RWPE1 (cell line): ENCODE results near the gene MDH2.

ENCODE experiments used
- CTCF ChIA-PET: fragments of 350-600 bp; sonication (Branson Sonifier 250); formaldehyde crosslinking; extraction: SDS; loops from one replicate; lab custom pipeline; 2021; lab: Yijun Ruan, JAX
- POLR2A ChIA-PET: fragments of 400-600 bp; formaldehyde crosslinking; extraction: SDS; loops from one replicate; lab custom pipeline; 2020; ENCODE audit warnings: antibody characterized with exemption; ENCODE audit not compliant: low non-redundant PET; lab: Yijun Ruan, JAX
- DNase-seq: peaks from one replicate; pipeline ENCODE4 v3.0.0; 2012; ENCODE audit warnings: low spot score
- H3K27ac ChIP-seq: fragments of 450-650 bp; 2 replicates; pipeline ENCODE4 v1.5.1; 2017
- TF ChIP-seq, protein P1 (sequence below): fragments of 450-650 bp; conservative IDR thresholded peaks from 2 replicates; pipeline ENCODE4 v1.5.1; 2017; ENCODE audit warnings: low read depth, mild to moderate bottlenecking

Gene MDH2

DNA sequence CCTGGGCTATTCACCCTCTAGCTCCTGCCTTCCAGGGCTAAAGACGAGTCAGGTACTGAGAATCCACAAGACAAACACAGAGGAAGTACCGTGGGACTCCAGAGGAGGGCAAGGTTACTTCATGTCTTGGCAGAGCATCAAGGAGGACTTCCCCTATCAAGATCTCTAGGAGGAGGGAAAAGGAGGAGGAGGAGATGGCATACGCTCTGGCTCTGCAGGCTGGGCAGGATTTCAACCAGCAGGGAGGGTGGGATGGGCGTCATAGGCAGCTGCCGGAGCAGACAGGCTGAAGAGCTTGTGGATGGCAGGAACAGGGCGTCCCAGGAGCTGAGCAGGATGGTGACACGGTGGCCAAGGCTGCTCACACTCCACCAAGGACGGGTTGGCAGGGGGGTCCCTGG, 21.3 kb downstream of the MDH2 start:
- peak overlapping the region; percentile 64 for H3K27ac ChIP-seq
- ChIA-PET POLR2A (no interaction called here), CTCF (interaction anchor here (0.5 to 1.2 kb wide), 6 partner anchors 14 to 61 kb away, joined by 3 to 6 read pairs (median 4); no protein-coding TSS in a partner anchor)
- peak; percentile 87 for DNase-seq
- TF ChIP-seq, protein P1, sequence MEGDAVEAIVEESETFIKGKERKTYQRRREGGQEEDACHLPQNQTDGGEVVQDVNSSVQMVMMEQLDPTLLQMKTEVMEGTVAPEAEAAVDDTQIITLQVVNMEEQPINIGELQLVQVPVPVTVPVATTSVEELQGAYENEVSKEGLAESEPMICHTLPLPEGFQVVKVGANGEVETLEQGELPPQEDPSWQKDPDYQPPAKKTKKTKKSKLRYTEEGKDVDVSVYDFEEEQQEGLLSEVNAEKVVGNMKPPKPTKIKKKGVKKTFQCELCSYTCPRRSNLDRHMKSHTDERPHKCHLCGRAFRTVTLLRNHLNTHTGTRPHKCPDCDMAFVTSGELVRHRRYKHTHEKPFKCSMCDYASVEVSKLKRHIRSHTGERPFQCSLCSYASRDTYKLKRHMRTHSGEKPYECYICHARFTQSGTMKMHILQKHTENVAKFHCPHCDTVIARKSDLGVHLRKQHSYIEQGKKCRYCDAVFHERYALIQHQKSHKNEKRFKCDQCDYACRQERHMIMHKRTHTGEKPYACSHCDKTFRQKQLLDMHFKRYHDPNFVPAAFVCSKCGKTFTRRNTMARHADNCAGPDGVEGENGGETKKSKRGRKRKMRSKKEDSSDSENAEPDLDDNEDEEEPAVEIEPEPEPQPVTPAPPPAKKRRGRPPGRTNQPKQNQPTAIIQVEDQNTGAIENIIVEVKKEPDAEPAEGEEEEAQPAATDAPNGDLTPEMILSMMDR, result peak; percentile 61

DNA sequence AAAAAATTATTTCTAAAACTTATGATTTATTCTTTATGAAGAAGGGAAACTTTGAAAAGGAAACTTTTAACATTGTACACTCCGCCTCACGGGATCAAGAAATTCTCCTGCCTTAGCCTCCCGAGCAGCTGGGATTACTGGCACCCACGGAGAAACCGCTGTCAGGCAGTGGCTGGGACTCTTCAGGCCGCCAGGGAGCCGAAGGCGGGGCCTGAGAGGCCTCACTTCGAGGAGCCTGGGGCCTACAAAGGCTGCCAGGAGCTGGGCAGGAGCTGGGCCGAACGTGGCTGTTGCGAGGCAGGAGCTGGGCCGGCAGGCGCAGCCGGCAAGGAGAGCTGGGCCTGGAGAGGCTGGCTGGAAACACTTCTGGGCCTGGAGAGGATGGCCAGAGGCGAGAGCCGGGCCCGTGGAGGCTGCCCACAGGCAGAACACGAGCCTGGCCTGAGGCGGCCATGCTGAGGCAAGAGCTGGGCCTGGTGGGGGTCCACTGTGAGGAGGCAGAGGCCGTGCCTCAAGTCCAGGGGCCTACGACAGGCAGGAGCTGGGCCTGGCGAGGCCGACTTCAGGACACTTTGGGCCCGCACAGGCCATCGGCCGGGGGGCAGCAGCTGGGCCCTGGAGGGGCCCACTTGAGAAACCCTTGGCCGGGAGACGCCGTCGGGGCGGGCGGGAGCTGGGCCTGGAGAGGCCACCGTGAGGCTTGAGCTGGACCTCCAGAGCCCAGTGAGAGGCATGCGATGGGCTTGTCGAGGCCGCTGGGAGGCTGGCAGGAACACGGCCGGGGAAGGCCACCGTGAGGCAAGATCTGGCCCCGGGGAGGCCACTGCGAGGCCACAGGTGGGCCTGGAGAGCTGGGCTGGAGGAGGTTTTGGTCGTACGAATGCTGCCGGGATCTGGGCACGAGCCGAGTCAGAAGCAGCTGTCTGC, 23.7 kb downstream of the MDH2 start:
- H3K27ac ChIP-seq, result no peak overlapping the region
- no peak for DNase-seq
- CTCF ChIA-PET, result interaction anchor here (0.6 to 0.8 kb wide), 2 partner anchors 40 to 217 kb away, joined by 3 to 4 read pairs; no protein-coding TSS in a partner anchor
- TF ChIP-seq, protein P1, result no peak
- POLR2A ChIA-PET, result no interaction called here

DNA sequence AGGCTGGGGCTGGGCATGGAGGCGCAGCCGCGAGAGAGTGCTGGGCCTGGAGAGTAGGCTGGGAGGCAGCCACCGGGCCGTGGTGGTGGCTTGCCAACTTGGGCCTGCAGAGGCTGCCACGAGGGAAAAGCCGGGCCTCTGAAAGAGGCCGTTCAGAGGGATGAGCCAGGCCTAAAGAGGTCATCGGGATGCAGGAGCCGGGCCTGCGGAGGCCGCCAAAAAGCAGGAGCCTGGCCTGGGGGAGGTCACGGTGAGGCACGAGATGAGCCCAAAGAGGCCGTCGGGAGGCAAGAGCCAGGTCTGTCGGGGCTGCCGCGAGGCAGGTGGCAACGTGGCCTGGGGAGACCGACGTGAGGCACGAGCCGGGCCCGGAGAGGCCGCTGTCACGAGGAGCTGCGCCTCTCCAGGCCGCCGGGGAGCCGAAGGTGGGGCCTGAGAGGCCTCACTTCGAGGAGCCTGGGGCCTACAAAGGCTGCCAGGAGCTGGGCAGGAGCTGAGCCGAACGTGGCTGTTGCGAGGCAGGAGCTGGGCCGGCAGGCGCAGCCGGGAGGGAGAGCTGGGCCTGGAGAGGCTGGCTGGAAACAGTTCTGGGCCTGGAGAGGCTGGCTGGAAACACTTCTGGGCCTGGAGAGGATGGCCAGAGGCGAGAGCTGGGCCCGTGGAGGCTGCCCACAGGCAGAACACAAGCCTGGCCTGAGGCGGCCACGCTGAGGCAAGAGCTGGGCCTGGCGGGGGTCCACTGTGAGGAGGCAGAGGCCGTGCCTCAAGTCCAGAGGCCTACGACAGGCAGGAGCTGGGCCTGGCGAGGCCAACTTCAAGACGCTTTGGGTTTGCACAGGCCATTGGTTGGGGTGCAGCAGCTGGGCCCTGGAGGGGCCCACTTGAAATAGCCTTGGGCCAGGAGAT, 24.6 kb downstream of the MDH2 start:
- TF ChIP-seq, protein P1, result no peak
- H3K27ac ChIP-seq, result no peak overlapping the region
- no peak for DNase-seq
- POLR2A ChIA-PET, result no interaction called here
- CTCF ChIA-PET, result interaction anchor here (0.8 kb wide), 1 partner anchor 39 kb away, joined by 4 read pairs; no protein-coding TSS in a partner anchor

DNA sequence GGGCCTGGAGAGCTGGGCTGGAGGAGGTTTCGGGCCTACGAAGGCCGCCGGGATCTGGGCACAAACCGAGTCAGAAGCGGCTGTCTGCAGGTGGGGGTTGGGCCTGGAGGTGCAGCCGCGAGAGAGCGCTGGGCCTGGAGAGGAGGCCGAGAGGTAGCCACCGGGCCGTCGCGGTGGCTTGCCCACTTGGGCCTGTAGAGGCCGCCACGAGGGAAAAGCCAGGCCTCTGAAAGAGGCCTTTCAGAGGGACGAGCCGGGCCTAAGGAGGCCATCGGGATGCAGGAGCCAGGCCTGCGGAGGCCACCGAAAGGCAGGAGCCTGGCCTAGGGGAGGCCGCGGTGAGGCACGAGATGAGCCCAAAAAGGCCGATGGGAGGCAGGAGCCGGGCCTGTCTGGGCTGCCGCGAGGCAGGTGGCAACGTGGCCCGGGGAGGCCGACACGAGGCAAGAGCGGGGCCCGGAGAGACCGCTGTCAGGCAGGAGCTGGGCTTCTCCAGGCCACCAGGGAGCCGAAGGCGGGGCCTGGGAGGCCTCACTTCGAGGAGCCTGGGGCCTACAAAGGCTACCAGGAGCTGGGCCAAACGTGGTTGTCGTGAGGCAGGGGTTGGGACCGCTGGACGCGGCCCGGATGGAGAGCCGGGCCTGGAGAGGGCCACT, 25.6 kb downstream of the MDH2 start:
- ChIA-PET CTCF (no interaction called here), POLR2A (no interaction called here)
- peak overlapping the region; percentile 50; the same call in 1 of the 2 replicates for H3K27ac ChIP-seq
- no peak for DNase-seq
- TF ChIP-seq, protein P1, result no peak

DNA sequence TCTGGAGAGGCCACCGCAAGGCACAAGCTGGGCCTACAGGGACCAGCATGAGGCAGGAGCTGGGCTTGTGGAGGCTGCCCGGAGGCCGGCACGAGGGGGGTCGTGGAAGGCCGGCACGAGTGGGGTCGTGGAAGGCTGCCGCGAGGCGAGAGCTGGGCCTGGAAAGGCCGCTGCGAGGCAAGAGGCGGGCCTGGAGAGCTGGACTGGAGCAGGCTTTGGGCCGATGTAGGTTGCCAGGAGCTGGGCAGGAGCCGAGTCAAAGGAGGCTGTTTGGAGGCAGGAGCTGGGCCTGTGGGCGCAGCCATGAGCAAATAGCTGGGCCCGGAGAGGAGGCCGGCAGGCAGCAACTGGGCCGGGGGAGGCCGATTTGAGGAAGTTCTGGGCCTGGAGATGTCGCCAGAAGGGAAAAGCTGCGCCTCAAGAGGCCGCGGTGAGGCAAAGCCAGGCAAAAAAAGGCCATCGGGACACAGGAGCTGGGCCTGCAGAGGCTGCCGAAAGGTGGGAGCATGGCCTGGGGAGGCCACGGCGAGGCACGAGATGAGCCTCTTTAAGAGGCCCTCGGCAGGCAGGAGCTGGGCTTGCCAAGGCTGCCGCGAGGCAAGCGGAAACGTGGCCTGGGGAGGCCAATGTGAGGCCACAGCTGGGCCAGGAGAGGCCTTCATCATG, 26.5 kb downstream of the MDH2 start:
- TF ChIP-seq, protein P1, result no peak
- ChIA-PET POLR2A (no interaction called here), CTCF (interaction anchor here (0.5 to 0.7 kb wide), 3 partner anchors 239 to 303 kb away, joined by 3 read pairs; no protein-coding TSS in a partner anchor)
- no peak for DNase-seq
- peak overlapping the region; percentile 50 for H3K27ac ChIP-seq
